A673 (cell line): ENCODE measurements around the gene EHMT1.

Experiments
- EZH2 ChIP-seq: fragments of 200-600 bp; sonication (generic); IDR thresholded peaks from 2 replicates; pipeline ENCODE4 v1.6.1; 2017; ENCODE audit warnings: borderline replicate concordance, low read depth, mild to moderate bottlenecking, mixed read lengths, antibody characterized with exemption, low read length; ENCODE audit not compliant: poor library complexity, severe bottlenecking
- TF ChIP-seq, protein P1 (sequence below): fragments of 300-800, 200-600 bp; sonication (generic); conservative IDR thresholded peaks from 2 replicates; pipeline ENCODE4 v1.5.1; 2017; ENCODE audit warnings: low read depth, mild to moderate bottlenecking, antibody characterized with exemption, low read length, moderate library complexity, mixed read lengths

DNA sequence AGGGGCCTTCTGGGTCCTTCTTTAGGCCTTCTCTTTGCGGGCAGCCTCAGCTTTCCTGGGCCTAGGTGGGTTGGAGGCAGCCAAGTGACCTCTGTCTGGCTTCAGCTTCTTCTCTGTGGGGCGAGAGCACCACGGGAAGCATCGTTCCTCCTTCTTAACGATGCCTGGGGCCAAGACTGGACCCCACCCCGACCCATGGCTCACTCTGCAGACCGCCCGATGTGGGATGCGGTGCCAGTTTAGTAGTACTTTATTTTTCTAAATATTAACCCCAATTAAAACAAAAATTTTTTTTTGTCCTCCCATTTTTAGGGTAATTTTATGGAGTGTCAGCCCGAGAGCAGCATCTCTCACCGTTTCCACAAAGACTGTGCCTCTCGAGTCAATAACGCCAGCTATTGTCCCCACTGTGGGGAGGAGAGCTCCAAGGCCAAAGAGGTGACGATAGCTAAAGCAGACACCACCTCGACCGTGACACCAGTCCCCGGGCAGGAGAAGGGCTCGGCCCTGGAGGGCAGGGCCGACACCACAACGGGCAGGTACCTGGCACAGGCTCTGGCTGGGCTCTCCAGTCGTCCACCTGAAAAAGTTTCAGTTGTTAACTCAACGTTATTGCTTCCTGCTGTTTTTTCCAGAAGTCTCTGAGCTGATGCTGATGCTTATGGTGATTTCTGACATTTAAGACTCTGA is 157.6 kb downstream of the EHMT1 start:
- TF ChIP-seq, protein P1, sequence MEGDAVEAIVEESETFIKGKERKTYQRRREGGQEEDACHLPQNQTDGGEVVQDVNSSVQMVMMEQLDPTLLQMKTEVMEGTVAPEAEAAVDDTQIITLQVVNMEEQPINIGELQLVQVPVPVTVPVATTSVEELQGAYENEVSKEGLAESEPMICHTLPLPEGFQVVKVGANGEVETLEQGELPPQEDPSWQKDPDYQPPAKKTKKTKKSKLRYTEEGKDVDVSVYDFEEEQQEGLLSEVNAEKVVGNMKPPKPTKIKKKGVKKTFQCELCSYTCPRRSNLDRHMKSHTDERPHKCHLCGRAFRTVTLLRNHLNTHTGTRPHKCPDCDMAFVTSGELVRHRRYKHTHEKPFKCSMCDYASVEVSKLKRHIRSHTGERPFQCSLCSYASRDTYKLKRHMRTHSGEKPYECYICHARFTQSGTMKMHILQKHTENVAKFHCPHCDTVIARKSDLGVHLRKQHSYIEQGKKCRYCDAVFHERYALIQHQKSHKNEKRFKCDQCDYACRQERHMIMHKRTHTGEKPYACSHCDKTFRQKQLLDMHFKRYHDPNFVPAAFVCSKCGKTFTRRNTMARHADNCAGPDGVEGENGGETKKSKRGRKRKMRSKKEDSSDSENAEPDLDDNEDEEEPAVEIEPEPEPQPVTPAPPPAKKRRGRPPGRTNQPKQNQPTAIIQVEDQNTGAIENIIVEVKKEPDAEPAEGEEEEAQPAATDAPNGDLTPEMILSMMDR = no peak
- no peak for TF ChIP-seq EZH2
